Neural cell (in vitro differentiated cells): ENCODE results near the gene CTNNA1.

Experiments
- CTCF ChIP-seq: fragments of 450-650 bp; IDR thresholded peaks from 2 replicates; pipeline ENCODE4 v1.5.1; 2014; ENCODE audit warnings: antibody characterized with exemption, mild to moderate bottlenecking, moderate library complexity; ENCODE audit not compliant: poor library complexity, severe bottlenecking
- EP300 ChIP-seq: fragments of 450-650 bp; conservative IDR thresholded peaks from 2 replicates; pipeline ENCODE4 v1.6.1; 2014; ENCODE audit warnings: antibody characterized with exemption, mild to moderate bottlenecking, moderate library complexity; ENCODE audit not compliant: poor library complexity, severe bottlenecking
- EZH2 ChIP-seq: fragments of 200-600, 300-800 bp; shearing (Covaris generic), sonication (generic); IDR thresholded peaks from 2 replicates; pipeline ENCODE4 v1.6.1; 2014; ENCODE audit warnings: antibody characterized with exemption, low read length, borderline replicate concordance, mild to moderate bottlenecking; ENCODE audit not compliant: insufficient read depth, poor library complexity, severe bottlenecking
- POLR2AphosphoS5 ChIP-seq: IDR thresholded peaks from 2 replicates; pipeline ENCODE4 v1.6.1; 2012
- RAD21 ChIP-seq: fragments of 450-650 bp; conservative IDR thresholded peaks from 2 replicates; pipeline ENCODE4 v1.6.1; 2014; ENCODE audit warnings: antibody characterized with exemption, mild to moderate bottlenecking, moderate library complexity
- REST ChIP-seq: IDR thresholded peaks from 2 replicates; pipeline ENCODE4 v1.6.1; 2012; ENCODE audit warnings: borderline replicate concordance
- SMC3 ChIP-seq: fragments of 450-650 bp; conservative IDR thresholded peaks from 2 replicates; pipeline ENCODE4 v1.6.1; 2014; ENCODE audit warnings: antibody characterized with exemption, mild to moderate bottlenecking, moderate library complexity; ENCODE audit not compliant: poor library complexity
- TAF1 ChIP-seq: IDR thresholded peaks from 2 replicates; pipeline ENCODE4 v1.6.1; 2012; ENCODE audit warnings: low read depth

GRCh38 chr5:138936968-138937345 lies 183.7 kb downstream of the CTNNA1 start:
- TF ChIP-seq EP300 (no peak), CTCF (no peak), EZH2 (no peak), RAD21 (no peak), SMC3 (no peak), TAF1 (no peak), POLR2AphosphoS5 (no peak), REST (no peak)
